ENCODE data around the gene DGUOK.

DGUOK gene

GRCh38 chr2:73970141-73970803, 43.6 kb downstream of the DGUOK start:
- TF ChIP-seq CTCF (IDR thresholded peaks at IDR 0.05; ENCODE audit: low read depth, low read length, missing control alignments), result no peak
- H3K4me3 ChIP-seq (replicated peaks; ENCODE audit: low read depth, low read length), result no peak overlapping the region
- DNase-seq (ENCODE audit: extremely low read depth, low read depth), result no peak

GRCh38 chr2:73970850-73971471, 44.3 kb downstream of the DGUOK start:
- no peak for DNase-seq (ENCODE audit: extremely low read depth, low read depth)
- H3K4me3 ChIP-seq (replicated peaks; ENCODE audit: low read depth, low read length), result no peak overlapping the region
- no peak for TF ChIP-seq CTCF (IDR thresholded peaks at IDR 0.05; ENCODE audit: low read depth, low read length, missing control alignments)

GRCh38 chr2:73971722-73972121, 45.0 kb downstream of the DGUOK start:
- no peak for TF ChIP-seq CTCF (IDR thresholded peaks at IDR 0.05; ENCODE audit: low read depth, low read length, missing control alignments)
- DNase-seq (ENCODE audit: extremely low read depth, low read depth), result no peak
- H3K4me3 ChIP-seq (replicated peaks; ENCODE audit: low read depth, low read length), result no peak overlapping the region

- no peak for DNase-seq (ENCODE audit: extremely low read depth, low read depth)
- no peak overlapping the region for H3K4me3 ChIP-seq (replicated peaks; ENCODE audit: low read depth, low read length)
- TF ChIP-seq CTCF (IDR thresholded peaks at IDR 0.05; ENCODE audit: low read depth, low read length, missing control alignments), result no peak
Measured at GRCh38 chr2:73972846-73973245, 46.2 kb downstream of the DGUOK start.

- H3K4me3 ChIP-seq (replicated peaks; ENCODE audit: low read depth, low read length), result no peak overlapping the region
- no peak for TF ChIP-seq CTCF (IDR thresholded peaks at IDR 0.05; ENCODE audit: low read depth, low read length, missing control alignments)
- no peak for DNase-seq (ENCODE audit: extremely low read depth, low read depth)
Measured at GRCh38 chr2:73975731-73976130, 49.1 kb downstream of the DGUOK start.

GRCh38 chr2:73976803-73977202, 50.1 kb downstream of the DGUOK start:
- no peak for DNase-seq (ENCODE audit: extremely low read depth, low read depth)
- H3K4me3 ChIP-seq (replicated peaks; ENCODE audit: low read depth, low read length), result no peak overlapping the region
- no peak for TF ChIP-seq CTCF (IDR thresholded peaks at IDR 0.05; ENCODE audit: low read depth, low read length, missing control alignments)

All from HFF-Myc (cell line).